ENCODE data around the gene F5. TPM values are rescaled to one million over a fixed set of nuclear protein-coding genes. Genes with fewer than 3 reads are reported as not detected.
"Not testable (repeated sequence)": the region's sequence is repeated elsewhere in the genome, so short reads cannot be mapped to it uniquely, and the experiment has no call there.

The F5 gene
- polyA plus RNA-seq, 3 donors = 4.3 to 7.3 (median 5.3) TPM

DNA sequence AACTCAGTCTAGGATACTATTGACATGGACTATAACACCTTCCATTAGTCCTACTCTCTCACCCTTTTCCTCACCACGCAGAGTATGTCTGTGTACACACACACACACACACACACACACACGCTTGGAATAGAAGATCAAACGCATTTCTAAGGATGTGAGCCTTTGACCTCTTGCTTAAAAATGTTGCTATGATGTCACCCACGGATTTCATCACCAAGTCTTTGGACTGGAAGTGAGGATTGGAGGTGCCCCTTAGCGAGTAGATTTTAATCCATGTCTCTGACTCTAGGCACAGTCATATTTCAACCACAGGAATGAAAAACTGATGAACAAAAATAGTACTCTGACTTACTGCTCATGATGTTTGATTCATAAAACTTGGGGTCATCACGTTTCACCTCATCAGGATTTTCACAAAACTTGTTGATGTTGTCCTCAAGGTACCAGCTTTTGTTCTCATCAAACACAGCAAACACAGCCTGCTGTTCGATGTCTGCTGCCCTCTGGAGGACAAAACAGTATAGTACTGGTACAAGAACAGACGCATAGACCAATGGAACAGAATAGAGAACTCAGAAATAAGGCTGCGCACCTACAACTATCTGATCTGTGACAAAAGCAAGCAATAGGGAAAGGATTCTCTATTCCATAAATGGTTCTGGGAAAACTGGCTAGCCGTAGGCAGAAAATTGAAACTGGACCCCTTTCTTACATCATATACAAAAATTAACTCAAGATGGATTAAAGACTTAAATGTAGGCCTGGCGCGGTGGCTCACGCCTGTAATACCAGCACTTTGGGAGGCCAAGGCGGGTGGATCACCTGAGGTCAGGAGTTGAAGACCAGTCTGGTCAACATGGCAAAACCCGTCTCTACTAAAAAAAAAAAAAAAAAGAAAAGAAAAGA is 39.9 kb downstream of the F5 start:
- DNase-seq = peak; percentile 61

DNA sequence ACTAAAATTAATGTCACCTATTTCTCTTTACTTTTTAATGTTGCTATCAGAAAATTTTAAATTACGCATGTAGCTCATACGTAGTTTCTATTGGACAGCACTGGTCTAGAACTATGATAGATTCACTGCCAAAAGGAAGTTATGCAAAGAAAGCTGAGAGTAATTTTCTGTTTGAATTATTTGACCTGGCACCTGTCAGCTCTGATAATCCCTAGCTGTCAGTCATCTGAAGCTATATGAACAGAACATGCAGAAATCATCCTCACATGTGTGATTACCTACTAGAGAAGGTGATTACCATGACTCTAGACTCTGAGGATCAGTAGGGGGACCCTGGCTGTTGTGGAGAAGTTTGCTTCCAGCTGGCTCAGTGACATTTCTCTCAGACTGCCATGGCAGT is 40.8 kb downstream of the F5 start:
- no peak for DNase-seq

DNA sequence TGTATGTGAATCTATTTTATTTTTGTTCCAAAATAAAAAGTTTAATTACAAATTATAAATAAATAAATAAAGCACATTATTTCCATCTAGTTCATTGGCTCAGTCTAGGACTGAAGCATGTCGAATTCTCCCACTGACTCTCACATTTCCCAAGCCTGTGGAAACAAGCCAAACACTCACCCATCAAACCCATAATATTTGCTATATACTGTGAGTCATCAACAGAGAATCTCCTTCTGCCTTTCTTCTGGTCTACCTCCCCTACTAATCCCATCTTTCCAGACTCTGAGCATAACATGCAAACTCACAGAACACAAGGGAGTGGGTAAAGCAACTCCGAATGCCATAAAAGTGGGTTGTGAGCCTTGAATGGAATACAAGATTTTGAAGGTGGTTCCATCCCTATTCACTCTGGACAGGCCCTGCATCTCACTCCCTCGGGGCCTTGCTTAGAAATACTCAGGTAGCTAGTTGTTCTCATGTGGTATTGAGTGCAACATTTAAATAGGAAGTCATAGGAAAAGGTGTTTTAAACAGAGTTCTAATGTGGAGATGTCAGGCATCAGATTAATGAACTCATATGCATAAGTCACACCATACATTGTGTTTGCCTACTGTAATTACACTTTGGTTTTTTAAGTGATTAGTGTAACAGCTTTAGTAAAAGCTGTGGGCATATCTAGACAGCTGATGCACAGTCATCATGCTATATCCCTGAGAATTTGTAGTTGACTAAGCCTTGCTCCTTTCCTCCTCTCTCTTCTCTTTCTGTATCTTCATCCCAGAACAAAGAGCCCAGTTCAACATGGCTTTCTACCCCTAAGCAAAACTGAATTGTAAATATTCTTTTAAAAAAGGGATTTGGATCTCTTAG is 47.0 kb downstream of the F5 start:
- DNase-seq = no peak

DNA sequence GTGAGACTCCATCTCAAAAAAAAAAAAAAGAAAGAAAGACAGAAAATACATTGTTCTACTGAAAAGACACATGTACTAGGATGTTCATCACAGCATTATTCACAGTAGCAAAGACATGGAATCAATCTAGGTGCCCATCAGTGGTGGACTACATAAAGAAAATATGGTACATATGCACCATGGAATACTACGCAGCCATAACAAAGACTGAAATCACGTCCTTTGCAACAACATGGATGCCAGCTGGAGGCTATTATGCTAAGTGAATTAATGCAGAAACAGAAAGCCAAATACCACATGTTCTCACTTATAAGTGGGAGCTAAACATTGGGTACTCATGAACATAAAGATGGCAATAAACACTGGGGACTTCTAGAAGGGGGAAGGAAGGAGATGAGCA is 51.6 kb downstream of the F5 start:
- DNase-seq = no peak

DNA sequence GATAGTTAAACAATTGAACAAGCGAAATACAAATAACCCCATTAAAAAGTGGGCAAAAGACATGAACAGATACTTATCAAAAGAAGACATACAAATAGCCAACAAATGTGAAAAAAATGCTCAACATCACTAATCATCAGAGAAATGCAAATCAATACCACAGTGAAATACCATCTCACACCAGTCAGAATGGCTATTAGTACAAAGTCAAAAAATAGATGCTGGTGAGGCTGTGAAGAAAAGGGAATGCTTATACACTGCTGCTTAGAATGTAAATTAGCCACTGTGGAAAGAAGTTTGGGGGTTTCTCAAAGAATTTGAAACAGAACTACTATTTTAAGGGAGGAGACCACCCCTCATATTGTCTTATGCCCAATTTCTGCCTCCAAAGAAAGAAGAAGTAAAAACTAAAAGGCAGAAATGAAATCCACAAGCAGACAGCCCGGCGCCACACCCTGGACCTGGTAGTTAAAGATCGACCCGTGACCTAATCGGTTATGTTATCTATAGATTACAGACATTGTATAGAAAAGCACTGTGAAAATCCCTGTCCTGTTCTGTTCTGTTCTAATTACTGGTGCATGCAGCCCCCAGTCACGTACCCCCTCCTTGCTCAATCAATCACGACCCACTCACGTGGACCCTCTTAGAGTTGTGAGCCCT is 52.6 kb downstream of the F5 start:
- not testable (repeated sequence) for DNase-seq

DNA sequence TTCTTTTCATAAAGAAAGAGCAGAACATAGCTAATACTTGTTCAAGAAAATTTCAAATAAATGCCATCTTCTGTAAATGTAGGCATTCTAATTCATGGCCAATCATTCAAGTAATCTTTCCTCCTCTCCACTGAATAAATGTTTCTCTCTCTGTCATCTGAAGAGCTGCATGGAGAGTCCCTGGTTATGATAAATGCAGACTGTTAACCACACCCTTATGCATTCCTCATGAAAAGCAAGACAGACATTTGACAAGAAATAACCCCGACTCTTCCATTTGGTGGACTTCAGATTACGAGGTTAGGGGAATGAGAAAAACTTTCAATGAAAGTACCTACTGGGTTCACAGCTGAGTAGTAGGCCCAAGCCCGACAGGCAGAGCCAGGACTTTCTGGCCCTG is 55.8 kb downstream of the F5 start:
- DNase-seq = no peak

DNA sequence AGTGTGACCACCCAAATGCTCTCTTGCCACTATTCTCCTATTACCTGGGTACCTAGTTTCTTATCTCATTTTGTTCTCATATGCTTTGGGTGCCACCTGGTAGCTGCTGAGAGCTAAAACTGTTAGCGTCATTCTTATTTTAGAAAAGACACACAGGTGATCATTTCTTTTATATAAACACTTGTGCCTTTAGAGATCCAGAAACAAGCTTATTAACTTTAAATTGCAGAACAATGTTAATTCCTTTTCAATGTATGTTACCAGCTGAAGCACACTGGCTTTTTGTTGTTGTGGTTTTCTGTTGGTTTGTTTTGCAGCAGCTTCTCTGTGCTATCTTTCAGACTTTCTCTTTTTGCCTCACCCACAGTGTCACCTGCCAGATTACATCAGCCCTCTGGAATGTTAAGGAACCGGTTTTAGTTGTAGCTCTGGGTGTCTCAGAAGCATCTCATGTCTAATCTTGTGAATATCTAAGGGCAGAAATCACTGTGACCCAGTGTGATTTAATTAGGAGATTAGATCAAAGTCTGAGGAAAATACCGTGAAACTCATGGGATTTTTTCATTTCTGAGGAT is 57.1 kb downstream of the F5 start:
- DNase-seq = peak; percentile 48

DNA sequence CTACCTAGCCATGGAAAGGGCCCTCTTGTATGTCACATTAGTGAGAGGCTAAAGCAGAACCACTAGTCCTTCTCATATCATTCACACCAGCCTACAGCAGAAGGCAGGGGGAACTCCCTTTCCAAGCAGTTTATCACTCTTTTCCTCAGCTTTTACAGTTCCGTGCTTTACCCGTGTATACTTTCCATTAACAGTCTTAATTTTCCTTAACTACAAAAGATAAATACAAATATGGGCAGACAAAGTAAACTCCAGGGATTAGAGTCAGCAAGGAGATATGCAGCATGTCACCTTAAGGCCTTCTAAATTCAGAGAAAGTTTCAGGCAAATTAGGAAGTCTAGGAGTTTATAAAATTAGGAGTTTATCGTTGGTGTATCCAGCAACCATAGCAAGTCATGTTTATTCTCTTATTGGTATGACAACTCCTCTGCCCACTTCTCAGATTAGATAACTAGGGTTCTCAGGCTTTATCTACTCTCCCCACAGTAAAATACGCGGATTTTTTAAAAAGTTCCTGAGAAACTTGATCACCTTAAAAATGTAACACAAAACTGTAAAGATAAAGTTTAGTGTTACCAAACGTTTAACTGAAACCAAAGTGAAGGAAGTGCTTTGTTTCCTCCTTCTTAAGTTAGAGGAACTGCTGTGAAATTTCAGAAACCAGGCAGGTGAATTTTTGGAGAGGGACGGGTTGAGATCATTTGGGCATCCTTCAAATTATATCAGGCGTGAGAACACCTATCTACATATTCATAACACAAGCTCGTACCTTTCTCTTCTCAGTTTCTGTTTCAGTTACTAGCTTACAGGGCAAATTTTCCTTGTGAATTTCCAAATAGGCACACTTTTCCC is 57.8 kb downstream of the F5 start:
- DNase-seq = no peak

DNA sequence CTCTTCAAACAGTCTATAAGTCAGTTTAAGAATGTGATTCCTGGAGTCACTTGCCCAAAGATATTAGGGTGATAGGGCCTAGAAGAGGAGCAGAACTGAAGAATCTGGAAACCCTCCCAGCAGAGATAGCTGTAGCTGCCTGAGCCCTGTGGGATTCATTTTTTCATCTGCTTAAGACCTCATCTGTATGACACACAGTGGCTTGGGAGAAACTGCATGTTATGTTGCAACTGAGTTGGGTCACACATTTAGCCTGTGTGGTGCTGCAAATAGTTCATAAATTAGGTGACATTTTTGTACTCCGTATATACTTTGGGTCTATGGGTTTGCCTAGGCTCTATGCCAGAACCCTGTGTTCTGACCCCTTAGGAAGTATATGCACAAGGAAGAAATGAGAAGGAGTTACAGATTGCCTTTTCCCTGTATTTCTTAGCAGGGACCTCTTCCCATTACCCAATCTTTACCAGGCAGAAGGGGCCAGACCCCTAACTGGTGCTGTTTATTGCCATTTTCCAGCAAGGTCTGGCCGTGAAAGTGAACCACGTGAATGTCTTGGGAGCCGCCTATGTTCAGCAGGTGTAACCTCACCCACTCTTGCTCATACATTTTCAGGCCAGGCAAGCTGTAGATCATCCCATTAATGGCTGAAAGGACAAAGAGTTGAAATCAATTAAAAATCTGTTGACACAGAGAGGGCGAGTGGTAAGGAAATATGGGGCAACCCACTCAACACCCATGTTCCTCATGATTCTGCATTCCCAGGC is 58.6 kb downstream of the F5 start:
- DNase-seq = no peak

DNA sequence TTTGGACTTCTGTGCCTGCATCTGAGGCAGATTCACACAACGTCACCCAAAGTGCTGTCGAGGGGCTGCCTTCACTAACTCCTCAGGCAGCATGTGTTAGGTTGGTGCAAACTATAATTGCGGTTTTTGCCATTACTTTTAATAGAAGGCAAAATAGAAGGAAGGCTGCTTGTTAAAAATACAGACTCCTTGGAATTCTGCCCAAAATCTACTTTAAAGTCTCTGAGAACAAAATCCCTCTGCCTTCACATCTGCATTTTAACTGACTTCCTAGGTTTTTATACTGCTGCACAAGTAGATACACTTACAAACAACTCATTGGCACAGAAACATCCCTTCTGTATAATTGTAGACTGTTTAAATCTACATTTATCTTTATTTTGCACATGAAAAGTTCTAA is 59.3 kb downstream of the F5 start:
- DNase-seq = no peak

DNA sequence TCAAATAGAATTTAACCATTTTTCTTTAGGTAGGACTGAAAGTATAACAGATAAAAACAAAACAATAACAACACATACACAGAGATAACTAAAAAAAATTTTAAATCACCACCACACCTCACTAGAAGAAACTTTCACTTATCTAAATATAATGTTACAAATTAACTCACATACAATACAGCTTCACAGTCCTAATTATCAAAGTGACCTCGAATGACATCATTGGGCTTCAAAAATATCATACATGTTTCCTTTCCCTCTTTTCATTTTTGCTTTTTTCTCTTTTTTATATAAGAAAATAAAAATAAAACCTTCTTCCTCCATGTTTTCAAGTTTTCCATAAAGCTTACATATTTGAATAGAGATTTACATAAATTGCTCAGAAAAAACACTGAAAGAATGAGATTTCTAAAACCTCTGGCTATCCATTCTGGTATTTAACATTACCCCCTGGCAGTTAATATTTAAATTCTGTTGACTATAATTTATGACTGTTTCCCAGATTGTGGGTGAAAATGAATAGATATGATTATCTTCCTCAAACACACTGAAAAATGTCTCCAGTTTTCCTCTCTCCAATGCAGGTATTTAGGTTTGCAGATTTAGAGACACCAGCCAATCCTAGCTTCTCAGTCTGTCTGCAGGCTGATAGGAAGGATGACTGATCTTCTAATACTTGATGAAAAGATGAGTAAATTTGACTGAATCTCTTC is 60.0 kb downstream of the F5 start:
- DNase-seq = no peak

DNA sequence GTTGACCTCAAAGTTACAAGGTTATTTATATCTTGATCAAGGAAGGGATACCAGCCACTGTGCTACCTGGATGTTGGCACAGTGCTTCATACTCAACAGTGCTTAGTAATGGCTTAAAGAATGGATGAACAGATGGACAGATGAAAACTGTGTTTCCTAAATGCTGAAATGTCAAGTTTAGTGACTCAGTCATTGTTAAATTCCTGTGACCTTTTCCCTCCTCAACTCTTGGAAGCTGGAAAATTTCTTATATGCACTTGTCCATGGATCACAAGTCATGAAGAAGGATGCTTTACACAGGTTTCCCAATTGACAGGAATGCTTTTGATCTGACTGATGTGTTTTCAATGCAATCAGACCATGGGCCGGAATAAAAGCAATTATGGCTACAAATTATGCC is 60.9 kb downstream of the F5 start:
- DNase-seq = no peak

DNA sequence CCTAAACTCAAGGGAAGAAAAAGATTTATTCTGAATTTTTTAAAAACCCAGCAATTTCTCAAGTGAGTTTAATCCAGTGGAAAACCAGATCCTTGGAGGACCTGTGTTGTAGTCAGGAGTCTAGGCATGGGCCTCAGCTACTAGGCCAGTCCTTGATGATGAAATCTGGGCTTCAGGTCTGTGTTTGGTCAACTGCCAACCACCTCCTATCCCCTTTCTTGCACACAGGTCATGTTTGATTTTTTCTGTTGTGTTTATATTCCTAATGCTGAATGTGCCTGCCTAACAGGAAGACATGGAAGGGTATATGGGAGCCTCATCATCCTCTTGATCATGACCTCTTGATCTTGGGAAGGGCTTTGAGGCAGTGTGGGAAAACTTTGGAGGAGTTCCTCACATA is 62.4 kb downstream of the F5 start:
- no peak for DNase-seq

DNA sequence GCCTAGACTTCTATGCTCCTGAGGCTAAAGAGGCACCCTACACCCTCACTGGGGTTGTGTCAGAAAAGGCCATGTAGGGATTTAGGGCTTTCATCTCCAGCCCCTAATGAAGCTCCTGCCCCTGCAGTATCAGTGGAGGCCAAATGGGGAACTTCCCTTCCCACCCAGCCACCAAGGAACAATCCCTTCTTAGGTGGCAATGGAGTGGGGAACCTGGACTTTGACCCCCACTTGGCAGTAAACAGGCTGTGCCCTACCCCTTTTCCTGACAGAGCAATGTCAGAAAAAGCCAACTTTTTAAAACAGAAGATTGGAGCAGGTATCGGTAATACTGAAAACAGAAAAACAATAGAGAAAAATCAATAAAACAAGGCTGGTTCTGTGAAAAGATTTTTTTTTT is 65.1 kb downstream of the F5 start:
- DNase-seq = no peak

DNA sequence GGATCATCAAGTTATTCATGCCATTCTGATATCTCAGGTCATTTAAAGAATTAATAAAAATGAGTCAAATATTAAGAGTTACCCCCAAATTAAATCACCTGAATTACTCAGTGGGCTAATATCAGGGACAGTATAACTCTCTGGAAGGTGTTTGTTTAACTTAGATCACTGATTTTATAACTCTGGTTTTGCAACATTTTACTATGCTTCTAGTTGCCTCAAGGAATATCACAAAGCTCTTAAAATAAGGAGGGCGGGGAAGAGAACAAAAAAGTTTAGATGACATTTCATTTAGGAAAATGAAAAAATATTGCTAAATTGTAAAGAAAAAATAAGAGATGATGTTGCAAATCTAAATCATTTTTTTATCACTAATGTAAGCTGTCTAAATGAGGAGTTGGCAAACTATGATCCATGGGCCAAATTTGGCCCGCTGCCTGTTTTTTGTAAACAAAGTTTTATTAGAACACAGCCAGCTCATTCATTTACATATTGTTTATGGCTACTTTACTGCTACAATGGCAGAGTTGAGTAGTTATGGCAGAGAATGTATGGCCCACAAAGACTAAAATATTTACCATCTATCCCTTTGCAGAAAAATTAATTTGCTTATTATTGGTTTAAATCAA is 68.6 kb downstream of the F5 start:
- no peak for DNase-seq

DNA sequence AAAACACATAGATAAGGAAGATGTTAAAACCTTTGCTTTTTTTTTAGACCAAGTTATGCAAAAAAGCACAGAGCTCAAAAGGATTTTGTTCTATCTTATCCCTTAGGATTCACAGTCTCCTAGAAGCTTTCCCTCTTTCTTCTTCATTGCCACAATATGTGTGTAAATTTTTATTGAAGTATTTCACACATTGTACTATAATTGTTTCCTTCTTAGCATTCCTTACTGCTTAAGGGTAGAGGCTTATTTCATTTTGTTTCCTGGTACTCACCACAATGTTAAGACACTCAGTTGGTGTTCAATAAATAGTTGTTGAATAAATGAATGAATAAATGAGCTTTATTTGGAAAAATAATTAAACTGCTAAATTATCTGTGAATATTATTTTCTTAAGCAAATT is 70.6 kb downstream of the F5 start:
- DNase-seq = no peak

DNA sequence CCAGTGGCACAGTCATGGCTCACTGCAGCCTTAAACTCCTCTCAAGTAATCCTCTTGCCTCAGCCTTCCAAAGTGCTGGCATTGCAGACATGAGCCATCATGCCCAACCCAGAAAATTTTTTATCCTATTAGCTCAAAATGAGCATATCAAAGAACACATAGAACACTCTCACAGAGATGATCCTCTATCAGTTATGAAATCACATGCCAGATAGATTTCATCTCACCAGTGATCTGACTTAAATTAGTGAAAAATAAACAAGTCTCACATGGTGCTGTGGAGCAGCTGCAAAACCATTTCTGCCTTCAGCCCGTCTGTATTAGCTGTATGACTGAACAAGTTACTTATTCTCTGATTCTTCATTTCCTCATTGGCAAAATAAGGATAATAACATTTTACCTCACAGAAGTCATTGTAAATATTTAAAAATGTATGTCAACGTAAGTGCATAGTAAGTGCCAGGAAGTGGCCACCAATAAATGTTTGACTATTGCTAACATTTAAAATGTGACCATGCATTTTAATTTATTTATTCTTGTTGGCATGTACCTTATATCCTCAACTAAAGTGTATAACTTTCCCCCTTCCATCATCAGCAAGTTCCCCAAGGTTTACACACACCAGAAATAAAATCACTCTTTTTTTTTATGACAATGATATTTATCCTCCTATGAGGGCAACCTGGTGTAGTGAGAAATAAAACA is 71.6 kb downstream of the F5 start:
- DNase-seq = no peak

DNA sequence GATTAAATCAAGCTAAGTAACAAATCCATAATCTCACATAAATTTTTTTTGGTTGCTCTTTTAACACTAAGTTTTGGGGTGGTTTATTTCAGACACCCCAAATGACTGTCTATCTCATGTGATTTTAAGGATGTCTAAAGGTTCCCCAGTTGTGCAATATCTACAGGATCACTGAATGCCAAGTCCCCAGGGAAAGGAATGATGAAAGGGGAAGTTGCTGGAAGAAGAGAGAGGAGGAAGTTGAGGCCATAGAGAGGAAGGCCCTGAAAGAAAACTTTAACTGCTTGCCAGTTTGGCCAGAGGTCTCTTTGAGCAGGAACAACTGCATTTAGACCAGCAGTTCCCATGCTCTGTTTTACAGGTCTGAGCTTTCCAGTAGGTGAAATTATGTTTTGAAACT is 73.1 kb downstream of the F5 start:
- DNase-seq = no peak

All from renal pelvis (tissue), 4 donors.